Fibroblast of skin of right biceps (primary cell): Measurements from ENCODE around the gene FN1.
A peak's percentile ranks its signal among the peaks of the same experiment; 100 is the strongest.

Experiments
- DNase-seq: peaks from one replicate; pipeline ENCODE4 v3.0.0-alpha.2; 2013

Gene FN1

GRCh38 chr2:215435870-215436704 is at the start of gene FN1:
TSS of gene FN1 (minus strand) at chr2:215436068. CDS start at chr2:215435802, 266 bp downstream.
- peak; percentile 100 for DNase-seq

GRCh38 chr2:215485032-215485431 is 49.2 kb upstream of the FN1 start:
- DNase-seq, result no peak

- DNase-seq, result no peak
These were observed 48.7 kb upstream of the FN1 start for GRCh38 chr2:215484570-215484969.

GRCh38 chr2:215483431-215483830 is 47.6 kb upstream of the FN1 start:
- DNase-seq, result no peak

- DNase-seq, result peak; percentile 18
These were observed 43.8 kb upstream of the FN1 start for GRCh38 chr2:215479536-215480240.

GRCh38 chr2:215479121-215479520 is 43.3 kb upstream of the FN1 start:
- DNase-seq, result peak; percentile 22

GRCh38 chr2:215476424-215476823 is 40.6 kb upstream of the FN1 start:
- peak; percentile 49 for DNase-seq

GRCh38 chr2:215466097-215466909 is 30.4 kb upstream of the FN1 start:
- DNase-seq, result no peak

GRCh38 chr2:215465256-215465655 is 29.4 kb upstream of the FN1 start:
- no peak for DNase-seq

- peak; percentile 74 for DNase-seq
These were observed 26.1 kb upstream of the FN1 start for GRCh38 chr2:215461836-215462532.

GRCh38 chr2:215460682-215461382 is 25.0 kb upstream of the FN1 start:
- DNase-seq, result peak; percentile 98

- no peak for DNase-seq
These were observed 20.1 kb upstream of the FN1 start for GRCh38 chr2:215455958-215456357.

GRCh38 chr2:215454519-215455246 is 18.8 kb upstream of the FN1 start:
- peak; percentile 44 for DNase-seq

- DNase-seq, result no peak
These were observed 16.9 kb upstream of the FN1 start for GRCh38 chr2:215452725-215453124.

GRCh38 chr2:215451012-215451756 is 15.3 kb upstream of the FN1 start:
- peak; percentile 73 for DNase-seq

GRCh38 chr2:215450188-215451011 is 14.5 kb upstream of the FN1 start:
- no peak for DNase-seq

GRCh38 chr2:215447673-215448081 is 11.8 kb upstream of the FN1 start:
- DNase-seq, result no peak

- no peak for DNase-seq
These were observed 11.2 kb upstream of the FN1 start for GRCh38 chr2:215447056-215447455.

GRCh38 chr2:215442401-215442787 is 6.5 kb upstream of the FN1 start:
- no peak for DNase-seq
